Measurements from ENCODE around the gene ATG4A. TPM values are rescaled to one million over a fixed set of nuclear protein-coding genes. Genes with fewer than 3 reads are reported as not detected.

Gene ATG4A
- total and polyA plus RNA-seq, 2 experiments from 2014 or later = 13.5 to 18.0 TPM

DNA sequence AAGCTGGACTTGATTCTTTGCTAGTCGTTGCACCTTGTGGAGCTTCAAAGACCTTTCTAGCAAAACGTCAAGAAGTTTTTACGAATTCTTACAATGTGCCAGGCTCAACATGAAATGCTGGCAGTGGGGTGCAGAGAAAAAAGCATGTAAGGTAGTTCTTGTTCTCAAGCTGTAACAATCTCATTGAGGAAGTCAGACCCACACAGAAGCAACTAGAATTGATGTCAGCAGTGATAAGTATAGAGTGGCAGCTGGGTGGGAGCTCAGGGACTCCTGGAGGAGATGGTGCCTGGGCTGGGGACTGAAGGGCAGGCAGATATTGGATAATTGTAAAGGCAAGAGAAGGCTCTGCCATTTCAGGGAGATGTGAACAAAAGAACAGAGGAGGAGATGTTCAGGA, 82.3 kb downstream of the ATG4A start:
- 56% methylated on average over 3 of the region's 3 CpGs for WGBS (ENCODE audit: low lambda C conversion rate, missing lambda C conversion rate)
- no peak overlapping the region for H2AFZ ChIP-seq
- H3K4me2 ChIP-seq = no peak overlapping the region
- H3K27me3 ChIP-seq = no peaks in the 10 kb centered on the region
- no peak overlapping the region for H3K4me3 ChIP-seq
- H3K36me3 ChIP-seq (replicated peaks; ENCODE audit: insufficient read depth, low read depth) = no peaks in the 10 kb centered on the region
- no peaks in the 10 kb centered on the region for H3K4me1 ChIP-seq (ENCODE audit: insufficient read depth)
- H3K9me2 ChIP-seq (replicated peaks; ENCODE audit: insufficient read depth) = no peaks in the 10 kb centered on the region
- no peaks in the 10 kb centered on the region for H4K20me1 ChIP-seq (ENCODE audit: insufficient read depth, poor library complexity, severe bottlenecking)
- H3K27ac ChIP-seq = no peak overlapping the region
- DNase-seq (ENCODE audit: low spot score) = no peak
- H3K79me2 ChIP-seq = no peaks in the 10 kb centered on the region
- TF ChIP-seq, protein P1, sequence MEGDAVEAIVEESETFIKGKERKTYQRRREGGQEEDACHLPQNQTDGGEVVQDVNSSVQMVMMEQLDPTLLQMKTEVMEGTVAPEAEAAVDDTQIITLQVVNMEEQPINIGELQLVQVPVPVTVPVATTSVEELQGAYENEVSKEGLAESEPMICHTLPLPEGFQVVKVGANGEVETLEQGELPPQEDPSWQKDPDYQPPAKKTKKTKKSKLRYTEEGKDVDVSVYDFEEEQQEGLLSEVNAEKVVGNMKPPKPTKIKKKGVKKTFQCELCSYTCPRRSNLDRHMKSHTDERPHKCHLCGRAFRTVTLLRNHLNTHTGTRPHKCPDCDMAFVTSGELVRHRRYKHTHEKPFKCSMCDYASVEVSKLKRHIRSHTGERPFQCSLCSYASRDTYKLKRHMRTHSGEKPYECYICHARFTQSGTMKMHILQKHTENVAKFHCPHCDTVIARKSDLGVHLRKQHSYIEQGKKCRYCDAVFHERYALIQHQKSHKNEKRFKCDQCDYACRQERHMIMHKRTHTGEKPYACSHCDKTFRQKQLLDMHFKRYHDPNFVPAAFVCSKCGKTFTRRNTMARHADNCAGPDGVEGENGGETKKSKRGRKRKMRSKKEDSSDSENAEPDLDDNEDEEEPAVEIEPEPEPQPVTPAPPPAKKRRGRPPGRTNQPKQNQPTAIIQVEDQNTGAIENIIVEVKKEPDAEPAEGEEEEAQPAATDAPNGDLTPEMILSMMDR (IDR thresholded peaks at IDR 0.05; ENCODE audit: poor library complexity) = no peak
- TF ChIP-seq EZH2phosphoT487 (IDR thresholded peaks at IDR 0.05; ENCODE audit: low read depth, severe bottlenecking, unreplicated experiment) (no peak), EZH2 (IDR thresholded peaks at IDR 0.05; ENCODE audit: borderline replicate concordance) (no peak)
- H3K9me3 ChIP-seq (ENCODE audit: low read depth) = no peaks in the 10 kb centered on the region

DNA sequence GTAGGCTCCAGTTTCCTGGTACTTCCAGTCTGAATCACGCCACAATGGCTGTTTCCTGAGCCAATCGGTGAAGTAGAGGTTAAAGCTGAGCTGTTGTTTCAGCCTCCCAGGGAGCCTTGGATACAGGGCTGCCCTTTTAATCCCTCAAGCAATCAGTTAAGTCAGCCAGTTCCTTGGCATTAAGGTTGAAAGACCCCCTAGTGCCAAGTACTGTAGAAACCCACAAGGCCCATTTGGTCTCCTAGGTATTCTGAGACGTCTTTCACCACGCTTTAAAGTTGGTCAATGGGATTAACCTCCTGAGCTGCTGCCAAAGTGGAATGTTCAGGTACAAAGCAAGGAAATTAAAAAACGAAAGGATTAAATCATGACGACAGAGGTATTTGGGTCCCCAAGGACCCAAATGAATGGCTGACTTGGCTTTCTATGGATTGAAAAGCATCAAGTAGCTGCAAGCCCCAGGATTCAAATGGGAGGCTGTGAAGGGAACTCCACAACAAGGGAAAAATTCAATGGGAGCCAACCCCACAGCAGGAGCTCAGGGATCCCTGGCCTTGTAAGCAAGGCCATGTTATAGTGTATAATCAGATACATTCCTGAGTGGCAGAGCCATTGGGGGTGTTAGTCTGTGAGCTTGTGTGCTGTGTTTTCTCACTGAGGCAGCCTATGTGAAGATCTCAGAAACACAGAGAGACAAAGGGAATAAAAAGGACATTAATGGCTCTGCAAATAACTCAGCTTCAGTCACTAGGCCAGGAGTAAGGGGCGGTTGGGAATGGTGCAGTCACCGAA, 86.0 kb downstream of the ATG4A start:
- no peaks in the 10 kb centered on the region for H3K36me3 ChIP-seq (replicated peaks; ENCODE audit: insufficient read depth, low read depth)
- no peak overlapping the region for H3K4me3 ChIP-seq
- no peaks in the 10 kb centered on the region for H3K4me1 ChIP-seq (ENCODE audit: insufficient read depth)
- no peaks in the 10 kb centered on the region for H3K79me2 ChIP-seq
- no peaks in the 10 kb centered on the region for H3K9me2 ChIP-seq (replicated peaks; ENCODE audit: insufficient read depth)
- TF ChIP-seq, protein P1 (IDR thresholded peaks at IDR 0.05; ENCODE audit: poor library complexity) = no peak
- no peak for TF ChIP-seq EZH2phosphoT487 (IDR thresholded peaks at IDR 0.05; ENCODE audit: low read depth, severe bottlenecking, unreplicated experiment)
- TF ChIP-seq EZH2 (IDR thresholded peaks at IDR 0.05; ENCODE audit: borderline replicate concordance) = no peak
- H2AFZ ChIP-seq = no peak overlapping the region
- H3K9me3 ChIP-seq (ENCODE audit: low read depth) = no peaks in the 10 kb centered on the region
- no peak for DNase-seq (ENCODE audit: low spot score)
- 80% methylated on average over 8 of the region's 8 CpGs for WGBS (ENCODE audit: low lambda C conversion rate, missing lambda C conversion rate)
- no peak overlapping the region for H3K4me2 ChIP-seq
- H3K27ac ChIP-seq = no peak overlapping the region
- H4K20me1 ChIP-seq (ENCODE audit: insufficient read depth, poor library complexity, severe bottlenecking) = no peaks in the 10 kb centered on the region
- no peaks in the 10 kb centered on the region for H3K27me3 ChIP-seq

DNA sequence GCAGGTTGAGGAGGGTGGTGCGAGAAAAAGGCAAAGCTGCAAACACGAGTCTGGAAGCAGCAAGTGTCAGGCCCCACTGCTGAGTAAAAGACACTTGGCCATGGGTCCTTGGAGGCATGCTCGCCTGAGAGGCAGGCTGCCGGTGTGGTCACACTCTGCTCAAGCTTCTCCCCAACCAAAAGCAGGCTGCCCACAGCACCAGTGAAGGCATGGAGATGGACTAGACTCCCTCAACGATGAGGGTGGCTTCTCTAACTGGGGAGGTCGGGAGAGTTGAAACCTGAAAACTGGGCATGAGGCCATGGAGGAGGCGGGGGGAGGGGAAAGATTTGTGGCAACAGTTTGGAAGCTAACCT, 86.5 kb downstream of the ATG4A start:
- Histone ChIP-seq H3K27me3 (no peaks in the 10 kb centered on the region), H3K79me2 (no peaks in the 10 kb centered on the region), H2AFZ (no peak overlapping the region), H3K4me2 (no peak overlapping the region), H3K9me3 (ENCODE audit: low read depth) (no peaks in the 10 kb centered on the region), H3K27ac (no peak overlapping the region), H3K36me3 (replicated peaks; ENCODE audit: insufficient read depth, low read depth) (no peaks in the 10 kb centered on the region), H3K9me2 (replicated peaks; ENCODE audit: insufficient read depth) (no peaks in the 10 kb centered on the region), H3K4me1 (ENCODE audit: insufficient read depth) (no peaks in the 10 kb centered on the region), H3K4me3 (no peak overlapping the region), H4K20me1 (ENCODE audit: insufficient read depth, poor library complexity, severe bottlenecking) (no peaks in the 10 kb centered on the region)
- no peak for DNase-seq (ENCODE audit: low spot score)
- TF ChIP-seq, protein P1 (IDR thresholded peaks at IDR 0.05; ENCODE audit: poor library complexity) = no peak
- TF ChIP-seq EZH2phosphoT487 (IDR thresholded peaks at IDR 0.05; ENCODE audit: low read depth, severe bottlenecking, unreplicated experiment) = no peak
- no peak for TF ChIP-seq EZH2 (IDR thresholded peaks at IDR 0.05; ENCODE audit: borderline replicate concordance)
- 79% methylated on average over 7 of the region's 7 CpGs for WGBS (ENCODE audit: low lambda C conversion rate, missing lambda C conversion rate)
